Pulmonary artery endothelial cell (primary cell): ENCODE data around the gene TMEM204. TPM values are rescaled to one million over a fixed set of nuclear protein-coding genes. Genes with fewer than 3 reads are reported as not detected.

Experiments
- DNase-seq: peaks from one replicate; pipeline ENCODE4 v3.0.0-alpha.2; 2011; ENCODE audit warnings: low read depth, low spot score
- total RNA-seq: library from RNA; depleted of rRNA; stranded (reverse); fragments of >200 nt; gene quantifications from 2 replicates; pipeline ENCODE4 v1.2.3, GENCODE V29; 2014

Gene TMEM204
- total RNA-seq, 1 donor from 2014 or later = 24.6 TPM

DNA sequence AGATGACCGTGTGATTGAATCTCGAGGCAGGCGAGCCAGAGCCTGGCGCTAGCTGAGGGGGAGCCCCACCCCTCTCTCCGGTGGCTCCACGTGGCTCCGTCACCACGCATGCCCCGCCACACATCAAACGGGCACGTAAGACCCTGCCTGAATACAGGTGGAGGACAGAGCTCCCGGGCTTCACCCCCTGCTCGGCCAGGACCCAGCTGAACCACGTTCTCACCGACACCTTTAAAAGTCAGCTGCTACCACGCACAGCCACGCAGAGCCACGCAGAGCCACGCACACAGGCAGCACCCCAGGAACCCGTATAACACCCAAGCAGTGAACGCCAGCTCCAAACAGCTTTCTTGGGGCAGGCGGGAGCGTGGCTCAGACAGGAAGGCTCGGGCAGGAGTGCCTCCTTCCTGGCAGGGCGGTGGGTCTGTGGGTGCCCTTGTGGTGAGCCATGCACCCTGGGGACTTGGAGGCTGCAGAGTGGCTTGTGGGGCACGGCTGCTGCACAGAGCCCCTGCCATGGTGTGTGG lies 4.4 kb downstream of the TMEM204 start:
- DNase-seq = no peak

DNA sequence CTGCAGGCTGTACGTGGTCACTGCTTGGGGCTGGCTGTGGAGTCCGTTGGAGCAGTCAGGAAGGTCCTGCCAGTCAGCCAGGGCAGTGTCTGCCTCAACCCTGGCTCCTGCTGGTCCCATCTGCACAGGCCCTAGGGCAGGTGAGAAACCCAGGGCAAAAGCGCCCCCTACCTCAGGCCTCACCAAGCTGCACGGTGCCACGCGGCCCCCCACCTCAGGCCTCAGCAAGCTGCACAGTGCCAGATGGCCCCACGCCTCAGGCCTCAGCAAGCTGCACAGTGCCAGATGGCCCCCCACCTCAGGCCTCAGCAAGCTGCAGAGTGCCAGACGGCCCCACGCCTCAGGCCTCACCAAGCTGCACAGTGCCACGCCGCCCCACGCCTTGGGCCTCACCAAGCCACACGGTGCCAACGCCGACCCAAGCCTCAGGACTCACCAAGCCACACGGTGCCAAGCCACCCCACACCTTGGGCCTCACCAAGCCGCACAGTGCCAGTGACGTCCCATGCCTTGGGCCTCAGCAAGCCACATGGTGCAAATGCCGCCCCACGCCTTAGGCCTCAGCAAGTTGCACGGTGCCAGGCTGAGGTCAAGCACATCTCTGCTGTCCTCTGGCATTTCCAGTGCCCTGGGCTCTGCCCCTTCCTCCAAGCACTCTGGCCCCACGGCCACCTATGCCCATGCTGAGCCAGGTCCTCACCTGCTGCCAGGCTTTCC lies 5.5 kb downstream of the TMEM204 start:
- DNase-seq = no peak

DNA sequence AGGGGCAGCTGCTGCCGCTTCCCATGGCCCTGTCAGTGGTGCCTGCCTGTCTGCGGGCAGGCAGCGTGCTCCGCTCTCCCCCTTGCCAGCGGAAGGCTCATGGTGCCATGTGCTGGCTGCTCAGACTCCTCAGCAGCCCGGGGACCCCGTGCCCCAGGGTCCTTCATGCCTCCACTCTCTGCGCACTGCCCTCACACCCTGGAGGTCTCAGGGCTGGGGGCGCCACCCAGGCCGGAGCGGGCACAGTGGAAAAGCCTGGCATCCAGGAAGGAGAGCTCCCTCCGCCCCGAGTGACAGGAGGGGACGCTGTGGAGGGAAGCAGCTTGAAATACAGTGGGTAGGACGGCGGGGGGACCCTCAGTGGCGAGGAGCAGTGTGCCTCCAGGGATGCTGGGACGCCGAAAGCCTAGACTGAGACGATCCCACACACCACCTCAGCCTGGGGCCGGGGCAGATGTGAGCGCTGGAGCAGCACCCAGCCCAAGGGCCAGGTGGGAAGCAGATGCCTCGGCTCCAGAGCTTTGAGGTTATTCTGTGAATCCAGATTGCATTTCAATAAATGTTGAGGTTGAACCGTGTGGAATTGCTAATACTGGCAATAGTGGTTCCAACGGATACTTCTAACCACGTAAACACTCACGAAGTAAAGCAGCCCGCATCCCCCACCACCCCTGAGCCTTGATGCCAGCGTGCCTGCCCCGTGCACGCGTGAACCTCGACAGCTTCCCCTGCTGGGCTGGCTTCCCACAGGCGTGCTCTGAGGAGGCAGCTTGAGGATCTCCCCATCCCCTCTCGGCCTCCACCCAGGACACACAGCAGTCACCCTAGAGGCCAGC lies 6.5 kb downstream of the TMEM204 start:
- no peak for DNase-seq

DNA sequence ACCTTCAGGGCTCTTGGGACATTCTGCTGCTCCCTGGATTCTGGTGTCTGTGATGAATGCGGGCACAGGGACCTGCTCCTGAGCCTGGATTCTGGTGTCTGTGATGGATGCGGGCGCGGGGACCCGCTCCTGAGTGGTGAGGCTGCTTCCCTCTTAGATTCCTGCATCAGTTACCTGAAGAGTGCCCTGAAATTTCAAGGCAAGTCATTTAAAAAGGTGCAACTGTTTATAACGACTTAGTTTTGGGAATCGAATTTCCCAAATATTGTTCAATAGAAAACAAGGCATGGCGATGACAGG lies 7.0 kb downstream of the TMEM204 start:
- DNase-seq = no peak

DNA sequence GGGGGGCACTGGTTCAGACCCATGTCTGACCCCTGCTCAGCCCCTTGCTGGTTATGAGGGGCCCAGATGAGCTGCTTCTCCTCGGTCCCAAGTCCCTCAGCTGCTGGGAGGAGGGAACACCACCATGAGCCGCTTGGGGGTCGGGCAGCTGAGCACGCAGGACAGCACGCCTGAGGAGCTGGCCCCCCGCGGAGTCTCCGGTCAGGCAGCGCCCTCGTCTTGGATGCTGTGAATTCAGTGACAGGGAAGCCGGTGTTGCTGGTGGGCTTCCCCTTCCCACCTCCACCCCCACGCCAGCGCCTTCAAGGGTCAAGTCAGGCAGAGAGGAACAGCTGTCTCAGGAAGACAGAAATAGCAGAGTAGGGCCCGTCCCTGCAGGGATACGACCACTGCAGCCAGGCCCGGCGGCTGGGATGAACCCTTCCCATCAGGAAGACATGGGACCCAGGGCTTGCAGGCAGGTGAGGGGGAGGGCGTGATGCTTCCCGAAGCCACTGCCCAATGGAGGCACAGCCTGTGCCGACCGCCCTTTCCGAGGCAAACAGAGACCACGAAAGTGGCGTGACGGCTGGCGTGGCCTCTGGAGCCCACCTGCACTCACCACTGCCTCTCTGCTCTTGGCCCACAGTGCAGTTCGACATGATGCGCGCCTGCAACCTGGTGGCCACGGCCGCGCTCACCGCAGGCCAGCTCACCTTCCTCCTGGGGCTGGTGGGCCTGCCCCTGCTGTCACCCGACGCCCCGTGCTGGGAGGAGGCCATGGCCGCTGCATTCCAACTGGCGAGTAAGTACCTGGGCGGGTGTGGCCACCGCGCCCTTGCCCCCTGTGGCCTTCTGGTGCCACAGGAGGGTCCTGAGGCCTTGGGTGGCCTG lies 8.1 kb downstream of the TMEM204 start:
- DNase-seq = no peak

DNA sequence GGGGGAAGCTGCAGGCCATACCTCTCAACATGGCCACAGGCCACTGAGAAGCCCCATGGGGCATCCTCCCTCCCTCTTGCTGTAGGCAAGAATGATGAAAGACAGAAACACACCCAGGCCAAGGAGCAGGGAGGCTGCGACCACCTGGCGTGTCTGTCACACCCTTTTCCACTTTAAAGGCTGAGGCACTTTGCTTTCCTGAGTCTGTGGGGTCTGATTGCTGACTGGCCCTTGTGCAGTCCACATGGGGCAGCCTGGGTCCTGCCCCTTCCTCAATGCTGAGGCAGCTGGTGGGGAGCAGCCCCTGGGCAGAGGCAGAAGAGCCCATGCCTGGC lies 8.7 kb downstream of the TMEM204 start:
- DNase-seq = no peak

DNA sequence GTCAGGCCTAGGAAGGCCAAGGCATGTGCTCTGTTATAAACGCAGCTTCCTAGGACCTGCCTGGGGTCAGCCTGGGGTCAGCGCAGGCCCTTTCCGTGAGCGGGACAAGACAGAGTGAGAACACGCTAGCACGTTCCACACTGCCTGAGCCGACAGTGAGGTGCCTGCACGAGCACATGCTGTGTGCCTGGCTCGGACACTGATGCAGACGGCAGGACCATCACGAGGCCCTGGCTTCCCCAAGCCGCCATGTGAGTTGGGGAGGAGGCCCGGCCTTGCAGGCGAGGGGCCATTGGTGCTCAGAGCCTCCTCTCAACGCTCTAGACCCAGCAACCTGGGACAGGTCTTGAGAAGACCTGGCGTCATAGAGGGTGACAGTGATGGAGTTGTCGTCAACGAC lies 9.1 kb downstream of the TMEM204 start:
- DNase-seq = no peak

DNA sequence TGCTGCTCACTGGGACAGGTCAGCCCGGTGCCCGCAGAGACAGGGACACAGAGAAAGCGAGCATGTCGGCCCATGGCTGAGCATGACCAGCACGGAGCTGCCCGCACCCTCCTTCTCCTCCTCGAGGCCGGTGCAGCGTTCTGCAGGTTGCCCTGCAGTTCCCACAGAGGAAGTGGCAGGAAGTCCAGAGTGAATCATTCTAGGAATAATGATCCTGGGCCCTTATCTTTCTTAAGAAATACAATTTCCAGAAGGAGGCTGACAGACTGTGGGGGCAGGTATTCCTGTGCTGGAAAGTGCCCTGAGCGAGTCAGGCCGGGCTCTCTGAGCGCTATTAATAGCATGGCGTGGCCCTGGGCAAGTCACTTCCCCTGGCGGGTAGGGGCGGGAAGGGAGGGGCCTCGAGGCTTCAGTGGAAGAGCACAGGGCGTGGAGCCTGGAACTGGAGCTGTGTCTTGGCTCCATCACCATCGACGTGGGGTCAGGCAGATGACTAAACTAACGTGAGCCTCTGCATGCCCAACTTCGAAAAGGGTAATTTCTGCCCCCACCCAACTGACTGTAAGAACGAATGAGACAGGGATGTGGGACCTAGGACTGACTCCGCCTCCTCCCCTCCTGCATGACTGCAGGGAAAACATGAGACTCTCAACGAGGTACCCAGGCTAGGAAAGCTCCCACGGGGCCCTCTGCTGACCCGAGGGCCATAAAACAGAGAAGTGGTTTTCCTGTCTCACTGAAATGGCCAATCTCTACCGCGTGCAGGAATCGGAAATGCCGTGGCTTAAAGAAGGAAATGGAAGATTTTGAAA lies 9.8 kb downstream of the TMEM204 start:
- peak; percentile 79 for DNase-seq

DNA sequence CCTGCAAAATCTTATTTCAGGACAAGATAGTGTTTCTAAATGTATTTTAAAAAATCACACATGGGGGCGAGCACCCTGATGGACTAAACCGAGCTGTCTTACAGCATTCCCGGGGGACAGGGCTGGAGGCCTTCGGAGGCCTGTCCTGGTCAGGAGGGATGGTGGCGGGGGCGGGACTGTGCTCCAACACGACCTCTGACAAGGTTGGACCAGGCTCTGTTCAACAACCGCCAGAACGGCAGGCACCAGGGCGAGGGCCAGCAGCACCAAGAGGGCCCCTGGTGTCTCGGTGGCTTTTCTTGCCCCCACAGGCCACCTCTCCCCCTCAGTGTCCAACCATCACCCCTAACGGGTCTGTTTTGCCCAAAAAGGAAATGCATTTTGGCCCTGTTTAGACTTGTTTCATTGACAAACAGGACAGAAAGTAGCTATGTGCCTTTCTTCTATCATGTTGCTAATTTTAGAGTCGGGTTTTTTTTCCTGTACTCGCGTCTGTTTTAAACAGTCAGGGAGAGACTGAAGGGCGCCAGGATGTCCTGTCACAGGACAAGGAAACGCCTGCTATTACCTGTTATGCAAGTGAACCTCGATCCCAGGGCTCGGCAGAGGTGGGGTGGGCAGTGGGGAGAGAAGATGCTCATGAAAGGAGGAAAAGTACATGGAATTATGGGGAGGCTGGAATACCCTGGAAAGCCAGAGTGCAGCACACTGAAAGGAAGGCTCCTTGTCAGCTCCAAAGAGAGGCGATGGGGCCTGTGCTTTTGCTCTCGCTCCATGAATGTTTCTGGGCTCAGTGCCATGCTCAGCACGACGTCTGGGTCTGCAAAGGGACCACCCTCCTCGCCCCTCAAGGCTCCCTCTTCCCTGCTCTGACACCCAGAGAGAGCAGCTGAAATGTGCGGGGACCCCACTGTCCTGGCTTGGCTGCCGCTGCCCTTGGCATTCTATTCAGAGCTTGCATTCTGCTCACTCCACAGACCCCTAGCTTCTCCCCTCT lies 11.9 kb downstream of the TMEM204 start:
- no peak for DNase-seq

DNA sequence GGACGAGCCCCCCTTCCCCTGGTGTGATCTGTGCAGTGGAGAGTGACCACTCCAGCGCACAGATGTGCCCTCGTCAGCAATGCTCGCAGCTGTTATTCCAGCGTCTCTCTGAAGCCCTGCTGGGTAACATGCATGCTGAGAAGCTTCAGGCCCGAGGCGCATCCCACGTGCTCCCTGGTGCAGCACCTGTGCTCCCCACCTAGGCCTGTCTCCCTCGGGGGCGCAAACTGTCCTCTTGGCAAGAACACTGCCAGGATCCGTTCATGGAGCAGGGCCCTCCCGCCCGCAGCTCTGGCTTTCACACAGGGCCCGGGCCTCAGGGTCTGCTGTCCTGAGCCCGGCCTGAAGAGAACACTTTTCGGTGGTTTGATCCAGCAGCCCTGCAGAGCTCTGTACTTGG lies 13.0 kb downstream of the TMEM204 start:
- DNase-seq = no peak

DNA sequence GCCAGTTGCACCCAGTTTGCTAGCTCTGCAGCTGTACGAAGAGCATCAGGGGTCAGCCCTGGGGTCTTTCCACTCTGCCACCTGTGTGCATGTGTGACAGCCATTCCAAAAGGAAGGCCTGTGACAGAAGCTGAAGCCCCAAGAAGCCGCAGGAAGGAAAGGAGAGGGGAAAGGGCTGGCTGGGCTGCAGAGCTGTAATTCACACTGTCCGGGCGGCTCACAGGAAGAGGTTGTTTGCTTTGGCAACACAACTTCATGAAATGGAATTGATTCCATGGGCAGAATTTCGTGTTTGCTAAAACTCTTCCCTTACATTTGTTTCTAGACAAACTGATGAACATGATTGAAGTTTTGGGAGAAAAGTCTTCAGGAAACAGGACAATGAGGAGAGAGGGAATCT lies 14.8 kb downstream of the TMEM204 start:
- peak; percentile 45 for DNase-seq

DNA sequence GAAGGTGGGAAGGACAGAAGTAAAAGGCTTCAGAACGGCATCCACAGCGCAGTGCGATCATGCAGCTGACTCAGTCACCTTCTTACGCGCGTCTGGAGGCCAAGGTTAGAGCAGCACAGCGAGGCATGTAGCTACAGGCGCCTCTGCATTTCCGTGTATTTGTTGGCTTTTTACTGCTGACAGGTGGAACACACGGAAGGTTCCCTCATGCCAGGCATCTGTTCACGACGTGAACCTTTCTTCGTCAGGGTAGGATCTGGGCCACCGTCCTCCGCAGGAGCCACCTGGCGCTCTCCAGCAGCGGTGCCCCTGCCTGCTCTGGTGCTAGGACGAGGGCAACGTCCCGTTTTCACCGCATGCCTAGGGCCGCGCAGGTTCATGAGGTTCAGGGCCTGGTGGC lies 15.3 kb downstream of the TMEM204 start:
- no peak for DNase-seq

DNA sequence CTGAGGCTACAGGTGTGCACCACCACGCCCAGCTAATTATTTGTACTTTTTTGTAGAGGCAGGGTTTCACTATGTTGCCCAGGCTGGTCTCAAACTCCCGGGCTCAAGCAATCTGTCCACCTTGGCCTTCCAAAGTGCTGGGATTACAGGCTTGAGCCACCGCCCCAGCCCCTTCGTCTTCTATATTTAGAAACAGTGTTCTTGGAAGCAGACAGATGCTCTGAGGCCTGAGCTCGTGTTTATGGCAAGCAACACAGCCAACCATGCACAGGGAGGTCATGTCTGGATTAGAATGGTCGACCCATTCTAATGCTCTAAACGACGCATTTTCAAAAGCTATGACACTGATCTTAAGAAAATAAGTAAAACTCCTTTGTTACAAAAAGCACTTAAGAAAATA lies 16.6 kb downstream of the TMEM204 start:
- DNase-seq = no peak

DNA sequence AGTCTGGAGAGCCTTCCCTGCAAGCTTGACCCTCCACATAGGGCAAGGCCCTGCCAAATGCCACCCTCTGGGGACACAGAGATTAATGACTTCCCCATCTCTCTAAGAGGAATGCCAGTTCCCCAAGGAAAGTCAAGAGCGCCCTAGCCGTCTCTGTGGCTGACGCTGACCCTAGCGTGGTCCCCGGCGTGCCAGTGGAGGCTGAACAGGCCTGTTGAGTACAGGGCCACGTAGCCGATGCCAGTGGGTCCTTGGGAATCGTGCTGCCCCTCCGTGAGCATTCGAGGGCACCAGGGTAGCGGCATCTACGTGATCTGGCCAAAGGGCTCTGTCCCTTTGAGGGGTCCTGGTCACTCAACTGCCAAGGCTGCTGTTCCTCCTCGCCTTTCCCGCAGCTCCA lies 17.2 kb downstream of the TMEM204 start:
- no peak for DNase-seq

DNA sequence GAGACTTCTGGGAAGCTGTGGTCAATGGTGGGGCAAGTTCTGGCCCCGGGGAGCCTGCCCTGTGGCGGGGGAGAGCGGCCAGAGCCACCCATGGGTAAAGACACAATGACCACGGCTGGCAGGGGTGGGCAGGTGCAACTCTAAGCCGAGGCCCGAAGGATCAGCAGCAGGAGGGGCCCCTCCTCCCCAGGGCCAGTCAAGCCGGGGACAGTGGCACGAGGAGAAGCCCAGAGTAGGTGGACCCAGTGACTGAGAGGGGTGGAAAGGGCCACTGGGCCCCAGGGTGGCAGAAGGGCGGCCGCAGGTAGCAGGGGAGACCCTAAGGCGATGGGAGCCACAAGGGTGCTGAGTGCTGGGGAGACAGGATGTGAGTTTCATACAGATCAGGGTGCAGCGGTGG lies 17.7 kb downstream of the TMEM204 start:
- no peak for DNase-seq

DNA sequence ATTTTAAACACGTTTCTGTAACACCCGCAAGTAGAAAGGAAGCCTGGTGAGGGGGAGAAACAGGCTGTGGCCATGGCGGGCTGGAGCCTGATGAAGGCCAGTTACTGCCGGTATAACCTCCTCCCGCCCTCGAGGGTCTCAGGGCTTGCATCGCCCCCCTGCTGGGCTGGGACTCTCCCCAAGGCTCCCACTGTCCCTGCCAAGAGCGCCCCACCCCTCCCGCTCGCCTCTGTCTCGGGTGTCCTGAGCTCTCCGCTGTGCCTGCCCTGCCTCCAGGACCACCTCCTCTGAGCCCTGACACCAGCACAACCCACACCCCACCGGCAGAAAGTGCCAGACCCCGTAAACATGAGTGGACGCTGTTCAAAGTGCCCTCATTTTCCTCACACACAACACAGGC lies 18.7 kb downstream of the TMEM204 start:
- no peak for DNase-seq

DNA sequence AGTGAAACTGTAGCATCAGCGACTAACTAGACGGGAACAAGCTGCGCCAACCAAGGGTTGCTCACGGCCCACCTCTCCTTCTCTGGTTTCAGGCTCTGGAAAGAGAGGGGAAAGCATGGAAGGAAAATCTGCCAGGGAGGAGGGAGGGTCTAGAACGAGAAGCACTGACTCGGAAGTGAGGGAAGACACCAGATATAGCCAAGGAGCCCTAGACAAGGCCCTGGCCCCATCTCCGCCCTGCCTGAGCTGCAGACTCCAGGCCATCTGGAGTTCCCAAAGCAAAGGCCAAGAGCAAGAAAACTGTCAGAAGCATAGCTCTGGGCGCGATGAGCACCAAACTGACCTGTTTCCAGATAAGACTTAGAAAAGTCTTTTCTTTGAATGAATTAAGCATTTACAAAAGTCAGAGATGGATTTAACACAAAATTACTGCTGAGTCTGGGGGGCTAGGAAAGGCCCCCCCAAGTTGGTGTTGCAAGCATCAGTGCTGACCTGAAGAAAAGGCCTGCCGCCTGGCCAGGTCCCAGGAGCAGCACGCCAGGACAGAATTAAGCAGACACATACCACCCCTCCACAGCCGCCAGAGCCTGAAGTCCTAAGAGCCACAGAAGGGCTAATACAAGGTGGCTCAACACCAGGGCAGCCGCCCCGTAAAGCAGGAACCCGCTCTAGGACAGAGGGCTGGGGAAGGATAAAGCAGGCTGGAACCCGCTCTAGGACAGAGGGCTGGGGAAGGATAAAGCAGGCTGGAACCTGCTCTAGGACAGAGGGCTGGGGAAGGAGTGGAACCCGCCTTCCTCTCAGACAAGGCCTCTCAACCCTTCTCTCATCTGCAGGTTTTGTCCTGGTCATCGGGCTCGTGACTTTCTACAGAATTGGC lies 20.7 kb downstream of the TMEM204 start:
- no peak for DNase-seq

DNA sequence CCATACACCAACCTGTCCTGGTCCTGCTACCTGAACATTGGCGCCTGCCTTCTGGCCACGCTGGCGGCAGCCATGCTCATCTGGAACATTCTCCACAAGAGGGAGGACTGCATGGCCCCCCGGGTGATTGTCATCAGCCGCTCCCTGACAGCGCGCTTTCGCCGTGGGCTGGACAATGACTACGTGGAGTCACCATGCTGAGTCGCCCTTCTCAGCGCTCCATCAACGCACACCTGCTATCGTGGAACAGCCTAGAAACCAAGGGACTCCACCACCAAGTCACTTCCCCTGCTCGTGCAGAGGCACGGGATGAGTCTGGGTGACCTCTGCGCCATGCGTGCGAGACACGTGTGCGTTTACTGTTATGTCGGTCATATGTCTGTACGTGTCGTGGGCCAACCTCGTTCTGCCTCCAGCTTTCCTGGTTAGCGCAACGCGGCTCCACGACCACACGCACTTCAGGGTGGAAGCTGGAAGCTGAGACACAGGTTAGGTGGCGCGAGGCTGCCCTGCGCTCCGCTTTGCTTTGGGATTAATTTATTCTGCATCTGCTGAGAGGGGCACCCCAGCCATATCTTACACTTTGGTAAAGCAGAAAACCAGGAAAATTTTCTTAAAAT lies 21.5 kb downstream of the TMEM204 start:
- DNase-seq = no peak

DNA sequence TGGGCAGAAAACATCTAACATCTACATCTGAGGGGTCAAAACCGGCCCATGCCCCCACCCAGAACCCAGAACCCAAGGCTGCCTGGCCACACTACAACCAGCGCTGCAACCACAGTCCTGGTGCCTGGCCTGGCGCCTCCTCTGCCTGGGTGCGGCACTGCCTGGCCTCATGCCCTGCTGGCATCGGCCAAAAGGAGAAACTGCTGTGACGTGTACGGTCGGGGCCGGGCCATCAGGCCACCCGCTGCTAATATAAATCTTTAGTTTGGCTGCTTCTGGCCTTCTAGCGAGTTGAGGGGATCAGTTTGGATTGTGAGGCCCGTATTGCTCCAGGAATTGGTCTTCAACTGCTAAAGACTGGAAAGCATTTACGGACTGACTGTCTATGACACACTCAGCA lies 22.8 kb downstream of the TMEM204 start:
- DNase-seq = no peak
